Midbrain (tissue), 1 donor: Measurements from ENCODE around the gene GREB1.

Experiments used
- DNase-seq: peaks from one replicate; lab custom pipeline; 2025; lab: John Stamatoyannopoulos, UW

Gene GREB1

DNA sequence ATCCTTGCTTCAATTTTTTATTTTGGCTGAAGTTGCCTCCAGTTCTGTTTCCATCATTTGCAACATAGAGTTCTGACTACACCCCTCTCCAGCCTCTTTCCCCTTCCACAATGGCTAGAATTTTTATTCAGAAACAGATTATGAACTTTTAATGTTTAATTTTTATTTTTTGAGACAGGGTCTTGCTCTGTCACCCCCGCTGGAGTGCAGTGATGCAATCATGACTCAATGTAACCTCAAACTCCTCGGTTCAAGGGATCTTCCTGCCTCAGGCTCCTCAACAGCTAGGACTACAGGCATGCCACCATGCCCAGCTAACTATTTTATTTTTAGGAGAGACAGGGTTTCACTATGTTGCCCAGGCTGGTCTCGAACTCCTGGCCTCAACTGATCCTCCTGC, 133.3 kb downstream of the GREB1 start:
- no peak for DNase-seq

GRCh38 chr2:11667866-11668637, 134.2 kb downstream of the GREB1 start:
- no peak for DNase-seq

DNA sequence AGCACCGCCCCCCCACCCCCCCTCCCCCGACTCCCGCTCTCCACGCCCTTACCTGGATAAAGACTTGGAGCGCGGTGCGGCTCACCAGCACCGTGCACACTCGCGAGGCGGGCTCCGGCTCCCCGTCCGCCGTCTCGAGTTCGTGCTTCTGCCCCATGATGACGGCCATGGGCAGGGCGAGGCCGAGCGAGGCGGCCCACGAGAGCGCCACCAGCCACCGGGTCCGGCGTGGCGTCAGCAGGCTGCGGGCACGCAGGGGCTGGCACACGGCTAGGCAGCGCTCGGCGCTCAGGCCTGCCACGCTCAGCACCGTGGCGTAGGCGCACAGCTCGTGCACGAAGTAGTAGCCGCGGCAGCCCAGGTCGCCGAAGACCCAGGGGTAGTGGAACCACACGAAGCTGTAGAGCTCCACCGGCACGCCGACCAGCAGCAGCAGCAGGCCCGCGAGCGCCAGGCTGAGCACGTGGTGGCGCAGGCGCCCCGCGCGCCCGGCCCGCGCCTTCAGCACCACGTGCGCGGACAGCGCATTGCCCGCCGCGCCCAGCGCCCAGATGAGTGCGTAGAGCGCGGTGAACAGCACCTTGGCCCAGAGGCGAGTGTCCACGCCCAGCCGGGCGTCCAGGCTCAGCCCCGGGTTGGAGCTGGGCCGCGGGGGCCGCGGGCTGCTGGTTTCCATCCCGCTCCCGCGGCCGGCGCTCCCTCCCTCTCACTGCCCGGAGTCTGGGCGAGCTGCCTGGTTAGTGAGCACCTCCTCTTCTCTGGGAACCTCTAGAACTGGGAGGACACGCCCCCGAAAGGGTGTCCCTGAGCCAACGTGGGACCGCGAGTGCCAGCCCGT, 135.8 kb downstream of the GREB1 start, which contains the start of gene NTSR2:
TSS of gene NTSR2 (minus strand) at position 742 of the 838 bp plus-strand sequence. CDS start at position 676, 66 bp downstream.
- DNase-seq, result peak; percentile 78

DNA sequence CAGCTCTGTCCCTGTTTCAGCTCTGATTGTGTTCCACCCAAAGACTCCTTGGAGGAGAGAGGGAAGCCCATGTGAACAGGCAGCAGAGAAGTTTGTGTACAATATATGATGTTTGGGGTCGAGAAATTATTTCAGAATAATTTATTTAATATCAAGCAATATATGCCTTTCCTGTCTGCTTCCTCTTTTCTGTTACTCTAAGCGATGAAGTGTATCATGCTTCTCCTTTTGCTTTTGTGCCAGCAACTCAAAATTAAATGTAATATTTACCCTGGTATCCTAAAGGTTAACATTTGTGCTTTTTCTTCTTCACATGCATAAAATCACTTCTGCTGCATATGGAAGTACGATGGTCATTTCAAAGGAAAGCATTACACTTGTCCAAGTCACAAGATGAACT, 138.6 kb downstream of the GREB1 start:
- DNase-seq, result no peak

DNA sequence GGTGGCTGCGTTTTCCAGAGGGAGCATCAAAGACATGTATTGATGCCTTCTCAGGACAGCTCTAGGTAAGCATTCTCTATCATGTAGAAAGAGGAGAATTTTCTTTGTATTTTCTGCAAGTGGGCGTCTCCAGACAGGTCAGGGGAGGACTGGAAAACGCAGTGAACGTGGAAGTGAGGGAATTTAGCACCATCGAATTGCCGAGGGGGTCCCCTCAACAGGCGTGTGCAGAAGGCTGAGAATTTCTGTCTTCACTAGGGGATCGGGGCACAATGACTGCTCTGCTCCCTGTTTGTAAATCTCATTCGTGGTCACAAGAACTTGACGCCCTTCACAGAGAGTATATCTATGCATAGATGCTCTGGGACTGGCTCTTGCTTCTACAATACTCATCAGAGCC, 141.1 kb downstream of the GREB1 start:
- no peak for DNase-seq

DNA sequence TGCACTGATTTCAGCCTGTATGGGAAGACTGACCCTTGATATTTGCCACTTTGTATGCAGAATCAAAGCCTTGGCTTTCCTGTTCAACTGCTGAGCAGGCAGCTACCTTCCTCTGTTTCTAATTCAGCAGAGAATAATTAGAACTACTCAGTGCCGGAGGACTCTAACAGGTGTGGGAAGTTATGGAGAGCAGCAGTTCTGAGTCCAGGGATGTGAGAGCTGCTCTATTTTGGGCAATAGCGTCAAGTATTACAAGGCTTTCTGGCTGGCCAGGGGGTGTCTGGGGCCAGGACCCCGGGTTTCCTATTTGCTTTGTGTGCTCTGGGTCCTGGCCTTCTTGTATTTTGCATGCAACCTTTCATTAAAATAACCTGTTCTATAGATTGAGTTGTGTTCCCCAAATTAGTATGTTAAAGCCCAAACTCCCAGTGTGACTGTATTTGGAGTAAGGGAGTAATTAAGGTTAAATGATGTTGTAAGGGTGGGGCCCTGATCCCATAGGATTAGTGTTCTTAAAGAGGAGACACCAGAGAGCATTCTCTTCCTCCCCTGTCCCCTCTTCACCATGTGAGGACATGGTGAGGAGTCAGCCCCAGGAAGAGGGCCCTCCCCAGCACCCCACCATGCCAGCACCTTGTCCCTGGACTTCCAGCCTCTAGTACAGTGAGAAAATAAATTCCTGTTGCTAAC, 141.7 kb downstream of the GREB1 start:
- DNase-seq, result no peak

DNA sequence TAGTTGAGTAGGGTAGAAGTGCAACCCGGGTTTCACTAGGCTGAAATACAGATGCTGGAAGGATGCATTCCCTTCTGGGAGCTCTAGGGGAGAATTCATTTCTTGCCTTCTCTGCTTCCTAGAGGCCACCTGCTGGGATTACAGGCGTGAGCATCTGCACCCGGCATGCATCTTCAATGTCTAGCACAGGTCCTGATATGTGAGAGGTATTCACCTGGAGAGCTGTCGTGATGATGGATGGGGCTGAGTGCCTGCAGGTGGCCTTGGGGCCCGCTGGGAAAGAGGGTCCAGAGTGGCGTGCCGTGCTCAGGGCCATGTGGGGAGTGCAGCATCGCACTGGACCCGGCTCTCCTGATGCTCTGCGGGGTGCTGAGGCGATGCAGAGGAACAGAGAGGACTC, 142.8 kb downstream of the GREB1 start:
- no peak for DNase-seq

DNA sequence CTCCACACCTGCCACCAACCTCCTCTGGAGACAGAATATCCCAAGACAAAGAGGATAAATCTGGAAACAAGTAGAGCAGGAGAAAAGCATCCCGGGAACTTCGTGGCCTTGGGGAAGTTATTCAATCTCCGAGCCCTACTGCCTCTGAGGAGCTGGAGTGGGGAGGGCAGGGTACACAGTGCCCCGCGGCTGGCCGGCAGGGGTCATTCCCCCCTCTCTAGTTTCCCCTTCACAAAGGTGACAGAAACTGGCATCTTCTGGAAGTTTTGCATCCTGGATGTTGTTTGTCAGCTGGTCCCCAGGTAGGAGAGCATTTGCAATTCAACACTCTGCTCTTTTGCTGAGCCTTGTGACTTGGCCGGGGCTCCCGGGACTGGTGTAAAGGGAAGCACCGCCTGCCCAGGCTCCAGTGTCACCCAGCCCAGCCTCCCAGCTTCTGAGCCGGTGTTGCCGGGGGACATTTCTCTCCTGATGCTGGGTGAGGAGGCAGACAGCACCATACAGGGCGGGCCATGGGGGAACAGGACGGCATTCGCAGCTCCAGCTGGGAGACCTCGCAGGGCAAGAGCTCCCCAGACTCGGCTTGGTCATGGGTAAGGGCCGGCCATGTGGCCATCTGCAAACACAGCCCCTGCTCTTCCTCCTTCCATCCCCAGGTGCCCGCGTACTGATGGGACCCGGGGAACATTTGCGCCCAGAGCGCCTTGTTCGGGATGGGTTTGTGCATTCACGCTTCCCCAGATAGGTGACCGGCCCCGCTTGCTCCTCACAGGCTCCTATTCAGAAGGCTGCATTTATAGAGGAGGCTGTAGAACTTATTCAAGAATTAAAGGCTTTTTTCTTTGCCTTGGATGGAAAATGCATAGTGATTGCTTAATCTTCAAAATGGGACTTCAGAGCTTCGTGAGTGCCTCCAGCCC, 143.6 kb downstream of the GREB1 start:
- DNase-seq, result peak; percentile 37

DNA sequence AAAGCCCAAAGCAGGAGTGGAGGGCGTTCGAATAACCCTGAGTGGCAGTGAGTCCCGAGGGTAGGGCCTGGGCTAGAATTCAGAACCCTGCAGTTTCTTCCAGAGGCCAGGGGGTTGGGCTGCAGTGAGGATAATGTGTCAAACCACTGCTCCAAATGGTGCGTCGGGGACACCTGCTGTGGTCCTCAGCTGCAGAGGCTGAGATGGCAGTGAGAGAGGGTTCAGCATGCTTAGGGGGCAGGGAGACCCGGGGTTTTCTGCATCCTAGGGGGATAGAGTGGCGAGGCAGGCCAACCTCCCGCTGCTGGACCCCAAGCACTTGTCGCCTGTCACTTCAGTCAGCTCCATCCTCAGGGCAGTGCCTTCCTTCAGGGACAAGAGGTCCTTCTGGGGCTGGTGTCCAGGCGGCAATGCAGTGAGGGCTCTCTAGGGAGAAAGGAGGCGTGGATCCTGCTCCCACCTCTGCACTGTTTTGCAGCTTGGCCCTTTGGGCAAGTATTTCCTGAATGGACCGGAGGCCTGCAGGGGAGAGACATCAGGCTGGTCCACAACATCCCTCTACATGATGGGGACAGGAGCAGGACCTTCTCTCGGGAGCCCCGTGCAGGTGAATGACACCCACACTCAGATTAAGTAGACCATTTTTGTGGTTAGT, 144.6 kb downstream of the GREB1 start:
- DNase-seq, result no peak

DNA sequence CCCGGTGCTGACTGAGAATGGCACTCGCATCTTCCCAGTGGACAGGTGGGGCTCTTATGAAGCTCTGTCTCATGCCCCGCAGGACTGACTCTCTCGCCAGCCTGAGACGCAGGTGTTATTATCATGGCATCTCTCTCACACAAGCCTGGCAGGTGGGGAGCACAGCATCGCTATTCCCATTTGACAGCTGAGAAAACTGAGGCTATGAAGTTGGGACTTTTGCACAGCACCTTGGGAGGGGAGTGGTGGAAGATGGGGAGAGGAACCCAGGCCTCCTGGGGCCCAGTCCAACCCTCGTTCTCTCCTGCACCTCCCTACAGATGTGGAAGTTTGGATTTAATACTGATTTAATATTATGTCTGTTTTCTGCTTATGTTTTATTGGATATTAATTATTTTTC, 145.2 kb downstream of the GREB1 start:
- DNase-seq, result no peak

- DNase-seq, result no peak
These were observed 145.8 kb downstream of the GREB1 start for GRCh38 chr2:11679486-11680181.

DNA sequence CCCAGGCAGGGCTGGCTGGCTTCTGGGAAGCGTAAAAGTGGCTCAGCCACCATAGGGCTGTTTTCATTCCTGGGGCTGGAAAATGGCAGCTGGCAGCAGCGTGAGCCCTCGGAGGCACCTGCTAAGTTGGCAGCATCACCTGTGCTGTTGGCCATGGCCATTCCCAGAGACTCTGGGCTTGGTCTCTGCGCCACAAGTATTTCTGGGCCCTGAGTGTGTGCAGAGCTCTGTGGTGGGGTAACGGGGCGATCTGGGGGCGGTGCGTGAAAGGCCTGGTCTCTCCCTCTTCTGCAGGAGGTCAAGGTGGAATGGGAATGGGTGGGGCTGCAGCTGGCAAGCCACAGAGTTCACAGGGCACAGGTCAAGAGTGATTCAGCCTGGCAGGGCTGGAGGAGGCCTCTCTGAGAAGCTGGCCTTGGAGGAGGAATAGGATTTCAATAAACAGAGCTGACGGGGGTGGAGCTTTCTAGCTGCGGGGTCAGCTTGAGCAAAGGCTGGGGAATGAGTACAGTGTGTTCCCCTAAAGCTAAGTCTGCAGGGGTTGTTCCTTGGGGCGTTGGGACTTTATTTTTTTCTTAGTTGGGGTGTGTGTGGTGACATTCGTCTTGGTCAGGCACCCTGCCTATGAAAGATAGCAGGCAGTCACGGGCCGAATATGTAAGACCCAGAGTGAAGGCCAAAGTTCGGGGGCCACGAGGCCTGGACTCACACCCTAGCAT, 146.5 kb downstream of the GREB1 start:
- DNase-seq, result no peak

DNA sequence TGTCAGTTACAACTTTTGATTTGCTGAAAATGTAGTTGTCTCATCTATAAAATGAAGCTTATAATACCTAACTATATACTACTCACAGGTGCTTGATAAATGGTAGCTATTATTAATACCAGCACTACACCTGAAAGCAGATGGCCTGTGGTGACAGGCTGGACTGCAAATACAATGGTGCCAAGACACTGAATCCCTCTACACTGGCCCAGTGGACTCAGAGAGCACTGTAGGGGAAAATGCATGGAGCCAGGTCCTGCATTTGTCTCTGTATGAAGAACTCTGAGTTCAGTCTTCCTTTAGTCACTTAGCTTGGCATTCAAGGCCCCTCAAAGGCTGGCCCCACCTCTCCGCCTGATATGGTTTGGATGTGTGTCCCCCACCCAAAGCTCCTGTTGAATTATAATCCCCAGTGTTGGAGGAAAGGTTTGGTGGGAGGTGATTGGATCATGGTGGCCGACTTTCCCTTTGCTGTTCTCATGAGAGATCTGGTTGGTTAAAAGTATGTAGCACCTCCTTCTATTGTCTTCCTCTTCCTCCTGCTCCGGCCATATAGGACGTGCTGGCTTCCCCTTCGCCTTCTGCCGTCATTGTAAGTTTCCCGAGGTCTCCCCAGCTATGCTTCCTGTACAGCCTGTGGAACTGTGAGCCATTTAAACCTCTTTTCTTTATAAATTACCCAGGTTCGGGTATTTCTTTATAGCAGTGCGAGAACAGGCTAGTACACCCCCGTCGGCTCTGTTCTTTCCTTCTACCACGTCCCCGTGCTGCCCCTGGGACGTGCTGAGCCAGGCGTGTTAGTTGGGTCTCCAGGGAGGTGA, 147.3 kb downstream of the GREB1 start:
- no peak for DNase-seq

DNA sequence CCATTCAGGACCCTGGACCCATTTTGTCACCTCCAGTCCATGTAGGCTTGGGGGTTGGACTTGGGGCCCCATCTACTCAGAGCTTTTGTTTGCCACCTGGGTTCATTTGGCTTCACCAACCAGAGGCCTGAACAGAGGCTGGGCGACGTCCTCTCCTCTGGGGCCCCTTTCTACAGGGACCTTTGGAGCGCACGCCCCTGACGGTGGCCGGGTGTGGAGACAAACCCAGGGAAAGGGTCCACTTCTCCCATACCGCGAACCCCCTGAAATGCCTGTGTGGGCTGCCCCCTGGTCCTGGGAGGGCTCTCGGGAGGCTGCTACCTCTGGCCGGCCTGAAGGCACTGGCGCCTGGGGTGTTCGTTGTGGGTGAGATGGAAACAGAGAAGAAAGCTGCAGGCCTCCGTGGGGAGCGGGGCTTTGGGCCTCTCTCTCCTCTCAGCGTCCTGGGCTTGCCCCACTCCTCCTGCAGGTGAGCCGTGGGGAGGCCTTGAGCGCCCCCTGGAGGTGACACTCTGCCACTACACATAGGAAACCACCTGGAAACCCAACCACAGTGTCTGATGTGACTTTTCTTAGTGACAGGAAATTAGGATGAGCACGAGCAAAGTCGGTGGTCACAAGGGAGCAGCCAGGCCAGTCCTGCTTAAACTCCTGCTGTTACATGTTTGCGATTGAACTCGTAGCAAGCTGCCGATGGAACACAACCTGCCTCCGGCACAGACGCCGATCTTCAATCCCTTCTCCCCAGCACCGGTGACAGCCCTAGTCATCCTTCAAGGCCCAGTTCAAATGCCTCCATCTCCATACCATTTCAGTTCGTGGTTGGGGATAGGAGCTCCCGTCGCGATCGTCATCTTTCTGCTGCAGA, 148.1 kb downstream of the GREB1 start:
- DNase-seq, result peak; percentile 42

DNA sequence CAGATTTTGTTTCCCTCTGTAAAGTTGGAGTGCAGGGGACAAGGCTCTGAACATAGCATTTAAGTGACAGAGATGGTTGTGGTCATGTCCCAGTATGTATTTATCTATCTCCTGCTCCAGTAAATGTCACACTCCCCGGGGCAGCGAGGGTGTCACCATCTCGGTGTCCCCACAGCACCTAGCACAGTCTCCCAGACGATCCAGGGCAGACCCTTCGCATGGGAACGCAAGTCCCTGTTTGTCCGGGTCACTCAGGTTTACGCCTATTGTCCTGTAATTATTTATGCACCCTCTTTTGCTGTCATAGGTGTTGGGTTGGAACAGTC, 148.7 kb downstream of the GREB1 start:
- DNase-seq, result no peak

DNA sequence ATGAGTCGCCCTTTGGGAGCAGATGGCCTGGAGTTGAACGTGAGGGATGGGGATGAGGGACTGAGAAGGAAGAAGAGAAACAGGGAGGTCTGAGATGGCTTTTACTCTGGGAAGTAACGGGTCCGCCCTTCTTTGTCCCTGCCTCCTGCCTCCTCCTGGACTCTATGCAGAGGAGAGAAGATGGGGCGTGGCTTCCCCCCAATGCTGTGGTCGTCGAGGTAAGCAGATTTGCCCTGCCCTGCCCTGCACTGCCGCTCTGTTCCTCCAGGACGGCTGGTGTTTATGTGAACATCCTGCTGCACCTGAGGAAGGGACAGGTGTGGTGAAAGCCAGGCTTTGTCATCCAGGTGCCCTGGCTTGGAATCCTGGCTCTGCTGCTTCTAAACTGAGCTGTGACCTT, 149.6 kb downstream of the GREB1 start:
- no peak for DNase-seq

- no peak for DNase-seq
These were observed 150.1 kb downstream of the GREB1 start for GRCh38 chr2:11683966-11684365.

GRCh38 chr2:11684894-11685460, 151.1 kb downstream of the GREB1 start:
- DNase-seq, result no peak
